GM18873 (cell line): ENCODE results near the gene AIFM3.

ENCODE experiments used
- ATAC-seq: cut with Tn5 transposase; IDR thresholded peaks from one replicate; pipeline ENCODE4 v1.9.1; 2021; ENCODE audit warnings: mild to moderate bottlenecking, moderate library complexity, moderate number of reproducible peaks; ENCODE audit not compliant: unreplicated experiment, low FRiP score

AIFM3 gene

GRCh38 chr22:20988573-20989322, 21.7 kb downstream of the AIFM3 start:
- no peak for ATAC-seq

DNA sequence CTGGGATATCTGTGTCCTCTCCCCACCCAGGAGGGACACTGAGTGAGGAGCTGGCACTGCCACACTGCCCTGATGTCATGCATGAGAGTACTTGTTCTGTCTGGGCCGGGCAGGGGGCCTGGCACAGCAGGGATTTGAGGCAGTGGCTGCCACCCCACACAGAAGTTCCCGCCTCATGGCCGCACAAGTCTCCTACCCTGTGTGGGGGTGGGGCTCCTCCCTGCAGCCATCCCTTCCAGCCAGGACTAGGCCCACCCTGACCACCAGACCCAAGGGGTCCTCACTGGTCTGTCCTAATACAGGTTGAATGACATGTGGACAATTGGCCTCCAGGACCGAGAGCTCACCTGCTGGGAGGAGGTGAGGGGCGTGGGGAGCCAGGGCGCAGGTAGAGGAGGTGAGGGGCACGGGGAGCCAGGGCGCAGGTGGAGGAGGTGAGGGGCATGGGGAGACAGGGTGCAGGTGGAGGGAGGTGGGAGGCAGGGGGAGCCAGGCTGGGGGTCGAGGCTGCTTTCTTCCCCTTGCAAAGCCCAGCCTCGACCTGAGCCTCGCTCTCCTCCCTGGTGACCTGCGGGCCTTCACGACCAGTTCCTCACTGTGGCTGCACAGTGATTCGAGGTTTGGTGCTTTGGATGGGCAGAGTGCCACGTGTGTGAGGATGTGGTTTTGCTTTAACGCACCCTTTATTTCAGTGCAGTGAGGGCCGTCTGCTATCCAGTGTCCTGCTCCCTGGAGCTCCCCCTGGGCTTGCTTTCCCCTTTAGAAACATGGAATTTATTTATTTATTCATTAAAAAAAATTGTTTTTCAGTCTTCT, 22.5 kb downstream of the AIFM3 start:
- no peak for ATAC-seq

- ATAC-seq, result no peak
Measured at GRCh38 chr22:20990184-20991180, 23.4 kb downstream of the AIFM3 start.

DNA sequence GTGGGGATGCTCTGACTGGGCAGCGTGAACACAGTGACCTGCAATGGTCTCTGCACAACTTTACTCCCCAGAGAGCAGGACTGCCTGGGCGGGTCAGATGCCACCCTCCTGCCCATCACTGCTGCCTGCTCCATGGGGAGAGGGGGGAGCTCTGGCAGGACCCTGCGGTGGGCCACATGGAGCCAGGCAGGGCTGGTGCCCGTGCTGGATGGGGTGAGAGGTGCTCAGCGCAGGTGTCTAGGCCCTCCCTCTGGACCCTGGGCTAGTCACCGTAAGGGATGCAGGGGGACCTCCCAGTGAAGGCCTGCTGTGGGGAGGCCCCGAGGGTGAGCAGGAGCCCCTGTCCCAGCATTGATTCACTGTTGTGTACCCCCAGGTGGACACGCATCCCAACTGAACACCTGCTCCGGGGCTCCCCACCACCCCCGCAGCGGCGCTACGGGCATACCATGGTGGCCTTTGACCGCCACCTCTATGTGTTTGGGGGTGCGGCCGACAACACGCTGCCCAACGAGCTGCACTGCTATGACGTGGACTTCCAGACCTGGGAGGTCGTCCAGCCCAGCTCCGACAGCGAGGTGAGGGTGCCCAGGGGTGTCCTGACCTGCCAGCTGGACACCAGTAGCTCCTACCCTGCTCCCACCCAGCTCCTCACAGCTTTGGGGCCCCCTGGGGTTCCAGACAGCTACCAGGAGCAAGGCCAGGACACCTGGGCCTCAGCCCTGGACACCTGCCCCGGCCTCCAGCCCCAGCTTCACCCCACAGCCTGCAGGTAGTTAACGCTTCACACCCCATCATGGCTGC, 24.4 kb downstream of the AIFM3 start:
- no peak for ATAC-seq

DNA sequence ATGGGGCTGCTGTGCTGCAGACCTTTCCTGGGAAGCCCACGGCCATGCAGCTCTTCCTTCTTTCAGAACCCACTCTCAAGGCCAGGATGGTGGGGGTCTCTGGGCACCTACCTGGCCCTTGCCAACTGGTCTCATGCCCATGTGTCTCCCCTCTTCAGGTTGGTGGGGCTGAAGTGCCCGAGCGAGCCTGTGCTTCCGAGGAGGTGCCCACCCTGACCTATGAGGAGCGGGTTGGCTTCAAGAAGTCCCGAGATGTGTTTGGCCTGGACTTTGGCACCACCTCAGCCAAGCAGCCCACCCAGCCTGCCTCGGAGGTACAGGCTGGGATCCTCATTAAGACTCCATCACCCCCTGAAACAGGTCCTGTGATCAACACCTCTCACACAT, 25.0 kb downstream of the AIFM3 start:
- ATAC-seq, result no peak

DNA sequence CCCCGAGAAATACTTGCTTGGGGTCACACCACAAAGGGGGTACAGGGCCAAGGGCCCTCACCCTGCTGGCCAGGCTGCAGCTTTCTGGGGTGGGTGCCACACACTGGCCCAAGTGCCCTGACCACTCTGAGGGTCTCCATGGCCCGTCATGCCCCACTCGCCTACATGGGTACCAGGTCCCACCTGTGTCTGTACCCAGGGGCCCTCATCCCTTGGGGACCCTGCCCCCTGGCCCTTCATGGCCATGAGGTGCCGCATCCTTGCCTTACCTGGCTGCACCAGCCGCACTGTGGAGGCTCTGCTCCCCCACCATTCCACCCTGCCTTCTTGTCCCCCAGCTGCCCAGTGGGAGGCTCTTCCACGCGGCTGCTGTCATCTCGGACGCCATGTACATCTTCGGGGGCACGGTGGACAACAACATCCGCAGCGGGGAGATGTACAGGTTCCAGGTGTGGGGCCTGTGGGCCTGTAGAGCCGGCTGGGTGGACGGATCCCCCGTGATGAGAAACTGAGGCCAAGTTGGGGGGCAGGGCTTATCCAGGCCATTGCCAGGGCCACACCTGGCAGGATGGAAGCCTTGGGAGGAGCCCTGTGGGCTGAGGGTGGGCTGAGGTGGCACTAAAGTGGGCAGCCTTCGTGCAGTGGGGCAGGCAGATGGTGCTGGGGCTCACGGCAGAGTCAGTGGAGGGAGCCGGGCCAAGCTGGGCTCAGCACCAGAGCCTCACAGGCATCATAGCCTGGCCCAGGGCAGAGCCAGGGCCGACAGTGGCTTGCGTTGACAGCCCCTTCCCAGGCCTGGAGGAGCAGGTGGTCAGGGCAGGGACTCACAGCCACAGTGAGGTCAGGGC, 25.6 kb downstream of the AIFM3 start:
- no peak for ATAC-seq

DNA sequence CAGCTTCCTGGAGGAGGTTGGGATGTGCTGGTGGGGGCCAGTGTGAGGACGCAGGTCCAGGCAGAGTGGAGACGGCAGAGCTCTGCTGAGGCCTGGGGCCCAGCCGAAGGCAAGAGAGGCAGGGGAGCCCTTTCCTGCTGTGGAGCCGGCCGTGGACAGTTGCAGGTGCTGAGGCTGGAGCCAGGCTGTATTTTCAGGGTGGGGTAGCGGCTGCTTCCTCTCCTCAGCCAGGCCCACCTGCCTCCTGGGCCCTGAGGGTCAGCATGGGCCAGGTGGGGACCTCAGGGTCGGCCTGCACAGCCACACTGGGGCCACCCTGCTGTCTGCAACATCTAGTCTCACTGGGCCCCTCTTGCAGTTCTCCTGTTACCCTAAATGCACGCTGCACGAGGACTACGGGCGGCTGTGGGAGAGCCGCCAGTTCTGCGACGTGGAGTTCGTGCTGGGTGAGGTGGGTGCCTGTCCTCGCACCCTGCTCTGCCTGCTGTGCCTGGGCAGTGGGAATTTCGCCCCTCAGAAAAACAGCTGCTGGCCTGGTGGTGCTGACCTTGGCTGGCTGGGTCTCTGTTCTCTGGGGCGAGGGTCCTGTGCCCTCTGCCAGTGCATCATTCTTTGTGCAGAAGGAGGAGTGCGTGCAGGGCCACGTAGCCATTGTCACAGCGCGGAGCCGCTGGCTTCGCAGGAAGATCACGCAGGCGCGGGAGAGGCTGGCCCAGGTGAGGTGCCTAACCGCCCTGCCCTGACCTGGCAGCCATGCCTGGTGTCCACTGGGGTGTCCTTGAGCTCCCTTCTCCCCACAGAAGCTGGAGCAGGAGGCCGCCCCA, 26.5 kb downstream of the AIFM3 start:
- ATAC-seq, result no peak

DNA sequence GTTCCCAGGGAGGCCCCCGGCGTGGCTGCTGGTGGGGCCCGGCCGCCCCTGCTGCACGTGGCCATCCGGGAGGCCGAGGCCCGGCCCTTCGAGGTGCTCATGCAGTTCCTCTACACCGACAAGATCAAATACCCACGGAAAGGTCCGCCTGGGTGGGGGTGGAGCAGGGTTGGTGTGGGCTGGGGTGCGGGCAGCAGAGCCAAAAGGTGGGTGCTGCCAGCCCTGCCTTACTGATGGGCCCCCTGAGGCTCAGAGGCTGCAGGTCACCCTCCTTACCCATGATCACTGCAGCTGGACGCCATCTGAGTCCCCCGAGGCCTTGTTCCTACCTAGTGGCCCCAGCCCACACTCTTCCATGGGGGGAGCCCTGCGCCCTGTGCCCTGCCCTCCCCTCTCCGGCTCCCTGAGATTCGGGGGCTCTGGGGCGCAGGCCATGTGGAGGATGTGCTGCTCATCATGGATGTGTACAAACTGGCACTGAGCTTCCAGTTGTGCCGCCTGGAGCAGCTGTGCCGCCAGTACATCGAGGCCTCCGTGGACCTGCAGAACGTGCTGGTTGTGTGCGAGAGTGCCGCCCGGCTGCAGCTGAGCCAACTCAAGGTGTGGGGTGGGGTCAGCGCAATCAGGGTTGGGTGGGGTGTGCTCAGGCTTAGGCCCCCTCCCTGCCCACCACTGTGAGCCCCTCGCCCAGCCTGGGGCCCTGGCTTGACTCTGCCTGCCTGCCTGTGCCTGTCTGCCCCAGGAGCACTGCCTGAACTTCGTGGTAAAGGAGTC, 27.3 kb downstream of the AIFM3 start:
- no peak for ATAC-seq

- ATAC-seq, result no peak
Measured at GRCh38 chr22:20994902-20995241, 27.8 kb downstream of the AIFM3 start.

DNA sequence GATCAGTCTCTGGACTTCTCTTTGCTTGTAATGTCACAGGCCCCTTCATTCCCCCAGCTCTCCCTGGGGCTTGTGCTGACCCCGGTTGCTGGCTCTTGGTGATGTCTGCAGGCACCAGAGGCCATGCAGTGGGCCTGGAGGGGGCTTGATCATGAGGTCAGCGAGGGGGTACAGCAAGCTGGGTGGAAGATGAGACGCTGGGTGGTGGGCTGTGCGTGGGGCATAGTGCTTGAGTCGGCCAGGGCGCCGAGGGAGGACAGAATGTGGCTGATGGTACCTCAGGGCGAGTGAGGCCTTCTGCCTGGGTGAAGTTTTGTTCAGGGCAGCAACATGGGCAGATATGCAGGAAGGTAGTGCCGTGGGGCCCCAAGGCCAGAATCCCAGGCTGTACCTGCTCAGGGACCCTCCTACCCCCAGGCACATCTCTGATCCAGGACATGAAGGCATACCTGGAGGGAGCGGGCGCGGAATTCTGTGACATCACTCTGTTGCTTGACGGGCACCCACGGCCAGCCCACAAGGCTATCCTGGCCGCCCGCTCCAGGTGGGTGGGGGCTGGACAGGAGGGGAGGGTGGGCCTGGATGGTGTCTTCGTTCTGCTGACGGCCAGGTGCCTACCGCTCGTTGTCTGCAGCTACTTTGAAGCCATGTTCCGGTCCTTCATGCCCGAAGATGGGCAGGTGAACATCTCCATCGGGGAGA, 28.4 kb downstream of the AIFM3 start:
- ATAC-seq, result no peak

GRCh38 chr22:20996031-20996410, 29.0 kb downstream of the AIFM3 start:
- no peak for ATAC-seq

GRCh38 chr22:20996598-20997535, 29.8 kb downstream of the AIFM3 start:
- ATAC-seq, result no peak

DNA sequence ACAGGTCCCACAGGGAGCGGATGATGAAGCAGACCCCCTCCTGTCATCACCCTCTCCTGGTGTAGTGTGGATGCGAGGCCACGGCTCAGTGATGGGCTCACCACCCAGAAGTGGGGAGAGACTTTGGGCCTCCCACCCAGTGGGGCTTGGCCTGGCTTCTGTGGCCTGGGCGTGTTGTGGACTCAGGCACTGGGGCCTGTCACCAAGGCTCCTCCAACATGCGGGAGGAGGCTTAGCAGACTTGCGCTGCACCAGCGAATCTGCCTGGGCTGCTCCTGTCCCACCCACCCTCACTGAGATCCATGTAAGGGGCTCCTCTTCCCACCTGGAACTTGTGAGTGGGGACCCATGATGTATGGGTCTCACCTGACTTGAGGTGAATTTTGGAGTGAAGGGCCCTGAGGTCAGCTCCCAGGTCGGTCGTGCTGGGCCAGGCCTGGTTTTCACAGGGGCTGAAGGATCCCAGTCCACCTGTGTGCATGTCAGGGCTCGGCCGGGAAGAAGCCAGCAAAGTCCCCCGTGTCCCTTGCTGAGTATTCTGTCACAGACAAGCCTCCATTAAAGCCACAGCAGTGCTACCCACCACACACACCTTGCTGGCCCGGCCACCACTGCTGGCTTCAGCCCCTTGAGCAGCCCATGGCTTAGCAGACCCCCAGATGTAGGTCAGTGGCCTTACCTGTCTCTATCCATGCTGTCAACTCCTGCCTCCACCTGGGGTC, 30.6 kb downstream of the AIFM3 start:
- ATAC-seq, result no peak

DNA sequence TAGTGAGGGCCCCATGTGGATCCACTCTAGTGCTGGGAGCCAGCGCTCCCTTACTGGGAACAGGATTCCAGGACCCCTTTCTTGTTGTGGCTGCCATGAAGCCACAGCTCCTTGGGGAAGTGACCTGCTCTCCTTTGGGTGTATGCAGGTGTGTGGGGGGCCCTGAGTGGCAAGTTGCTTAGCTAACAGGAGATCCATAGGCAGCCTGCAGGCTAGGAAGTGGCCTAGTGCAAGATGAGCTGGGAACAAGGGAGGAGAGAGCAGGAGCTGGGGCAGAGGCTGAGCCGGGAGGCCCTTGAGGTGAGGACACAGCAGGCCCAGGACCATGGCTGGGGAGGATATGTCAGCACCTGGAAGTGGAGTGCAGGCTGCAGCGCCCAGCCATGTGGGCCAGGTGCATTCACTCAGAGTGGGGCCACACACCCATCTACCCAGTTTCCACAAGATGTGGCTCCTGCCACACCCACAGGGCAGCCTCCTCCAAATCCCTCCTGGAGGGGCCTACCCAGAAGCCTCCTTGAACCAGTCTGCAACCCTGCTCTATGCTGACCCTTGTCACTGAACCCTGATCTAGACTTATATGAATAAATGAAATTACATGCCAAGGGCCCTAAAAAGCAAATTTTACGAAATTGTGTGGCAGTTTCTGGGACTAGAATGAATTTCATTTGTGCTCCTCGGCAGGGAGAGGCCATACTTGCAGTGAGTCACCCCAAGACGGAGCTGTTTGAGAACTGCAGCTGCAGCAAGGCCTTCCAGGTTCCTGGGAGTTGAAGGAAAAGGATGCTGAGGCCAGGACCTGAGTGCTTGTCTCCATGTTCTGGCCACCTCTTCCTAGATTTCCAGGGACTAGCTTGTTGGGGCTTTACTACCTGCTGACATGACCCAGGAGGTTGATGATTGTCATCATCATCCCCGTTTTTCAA, 31.6 kb downstream of the AIFM3 start:
- ATAC-seq, result no peak
